ENCODE data around the gene ATG13.
A peak's percentile ranks its signal among the peaks of the same experiment; 100 is the strongest.
"Not testable (repeated sequence)": the region's sequence is repeated elsewhere in the genome, so short reads cannot be mapped to it uniquely, and the experiment has no call there.

ATG13 gene

GRCh38 chr11:46617134-46617971 is at the start of gene ATG13, which contains the start of gene HARBI1:
Gene ATG13 (plus strand): TSS chr11:46617553. CDS start chr11:46644292, 26,739 bp downstream.
Gene HARBI1 (minus strand): TSS chr11:46617227. CDS start chr11:46616237, 990 bp downstream.
- DNase-seq = peak; percentile 81

DNA sequence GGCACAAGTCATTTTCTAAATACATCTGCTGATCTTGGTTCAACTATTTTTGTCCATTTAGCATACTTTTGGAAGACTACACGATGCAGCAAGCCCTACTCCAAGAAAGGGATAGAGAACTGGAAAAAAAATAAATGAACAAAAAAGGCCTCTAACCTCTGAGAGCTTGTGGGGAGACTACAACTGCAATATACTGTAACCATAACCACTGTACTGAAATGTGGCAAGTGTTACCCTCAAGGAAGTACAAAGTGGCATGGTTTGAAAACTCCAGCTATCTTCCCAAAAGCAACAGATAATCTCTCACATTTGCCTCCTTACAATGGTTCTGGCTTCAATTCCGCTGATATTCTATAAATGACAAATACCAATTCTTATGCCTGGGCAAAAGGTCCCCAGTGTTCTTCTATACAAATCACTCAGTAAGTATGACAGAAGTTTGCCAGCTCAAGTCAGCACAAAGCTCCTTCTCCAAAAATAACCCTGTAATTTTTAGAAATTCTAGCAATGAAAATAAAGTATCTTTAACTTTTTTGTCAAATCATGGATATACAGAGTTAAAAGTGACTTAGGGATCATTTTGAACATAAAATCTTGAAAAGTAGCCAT is 46.5 kb upstream of the ATG13 start:
- no peak for DNase-seq

DNA sequence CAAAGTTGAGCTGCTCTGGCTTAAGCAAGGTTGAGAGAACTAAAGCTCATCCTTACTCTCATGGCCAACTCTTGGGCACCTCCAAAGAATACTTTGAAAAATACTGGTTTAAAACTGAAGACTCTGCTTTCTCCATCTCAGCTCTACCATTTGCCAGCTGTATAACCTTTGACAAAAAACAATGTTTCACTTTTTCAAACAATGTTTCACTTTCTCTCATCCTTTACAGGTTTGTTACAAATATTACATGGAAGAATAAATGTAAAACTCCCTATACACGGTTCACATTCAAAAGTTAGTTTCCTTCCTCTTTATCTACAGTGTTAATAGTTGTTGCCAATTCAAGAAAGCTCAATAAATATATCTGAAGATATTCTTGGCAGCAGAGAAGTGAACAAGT is 42.7 kb upstream of the ATG13 start:
- no peak for DNase-seq

GRCh38 chr11:46577058-46577457 is 40.3 kb upstream of the ATG13 start:
- DNase-seq = no peak

GRCh38 chr11:46582588-46582987 is 34.8 kb upstream of the ATG13 start:
- no peak for DNase-seq

GRCh38 chr11:46583513-46583912 is 33.8 kb upstream of the ATG13 start:
- not testable (repeated sequence) for DNase-seq

- DNase-seq = no peak
Observed at GRCh38 chr11:46588131-46588530, 29.2 kb upstream of the ATG13 start.

DNA sequence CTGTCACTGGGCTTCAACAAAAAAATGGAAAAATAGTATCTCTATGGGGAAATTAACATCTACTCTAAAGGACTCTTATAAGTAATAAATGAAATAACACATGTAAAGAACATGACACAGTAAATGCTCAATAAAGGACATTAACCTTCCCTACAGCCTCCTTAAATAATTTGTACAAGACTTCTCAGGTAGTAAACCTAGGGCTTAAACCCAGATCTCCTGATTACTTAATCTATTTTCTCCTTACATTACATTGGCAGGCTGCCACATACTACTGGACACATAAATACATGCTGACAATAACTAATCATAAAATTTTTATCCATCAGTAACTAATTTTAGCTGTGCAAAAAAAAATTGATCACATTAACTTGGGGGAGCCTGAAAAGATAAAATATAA is 28.4 kb upstream of the ATG13 start:
- no peak for DNase-seq

DNA sequence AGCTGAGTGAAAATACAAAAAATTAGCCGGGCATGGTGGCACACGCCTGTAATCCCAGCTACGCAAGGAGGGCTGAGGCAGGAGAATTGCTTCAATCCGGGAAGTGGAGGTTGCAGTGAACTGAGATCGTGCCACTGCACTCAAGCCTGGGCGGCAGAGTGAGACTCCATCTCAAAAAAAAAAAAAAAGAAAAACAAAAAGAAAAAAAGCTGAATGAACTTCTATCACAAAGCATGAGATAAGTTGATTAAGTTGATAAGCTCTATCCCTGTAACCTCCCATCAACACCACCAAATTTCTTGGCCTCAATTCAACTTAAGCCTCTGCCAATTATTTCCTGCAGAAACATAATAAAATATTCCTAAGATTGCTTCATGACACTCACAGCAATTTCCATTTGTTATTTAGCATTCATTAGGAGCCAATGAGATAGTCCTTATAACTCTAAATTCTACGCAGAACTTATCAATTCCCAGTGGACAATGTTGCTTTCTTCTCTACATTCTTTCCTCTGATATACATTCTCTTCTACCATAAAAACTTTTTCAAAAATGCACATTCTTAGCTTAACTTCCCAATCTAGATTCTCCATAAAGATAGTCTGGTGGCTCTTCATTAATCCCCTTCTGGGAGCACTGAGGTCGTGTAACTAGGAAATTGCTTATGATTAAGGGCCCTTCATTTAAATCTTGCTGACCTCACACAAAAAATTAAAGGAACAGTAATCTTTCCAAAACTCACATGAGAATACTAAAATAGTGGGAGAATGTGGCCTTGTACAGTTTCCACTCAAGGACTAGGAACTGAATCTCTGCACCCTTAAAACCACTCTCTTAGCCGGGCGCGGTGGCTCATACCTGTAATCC is 26.4 kb upstream of the ATG13 start:
- DNase-seq = no peak

DNA sequence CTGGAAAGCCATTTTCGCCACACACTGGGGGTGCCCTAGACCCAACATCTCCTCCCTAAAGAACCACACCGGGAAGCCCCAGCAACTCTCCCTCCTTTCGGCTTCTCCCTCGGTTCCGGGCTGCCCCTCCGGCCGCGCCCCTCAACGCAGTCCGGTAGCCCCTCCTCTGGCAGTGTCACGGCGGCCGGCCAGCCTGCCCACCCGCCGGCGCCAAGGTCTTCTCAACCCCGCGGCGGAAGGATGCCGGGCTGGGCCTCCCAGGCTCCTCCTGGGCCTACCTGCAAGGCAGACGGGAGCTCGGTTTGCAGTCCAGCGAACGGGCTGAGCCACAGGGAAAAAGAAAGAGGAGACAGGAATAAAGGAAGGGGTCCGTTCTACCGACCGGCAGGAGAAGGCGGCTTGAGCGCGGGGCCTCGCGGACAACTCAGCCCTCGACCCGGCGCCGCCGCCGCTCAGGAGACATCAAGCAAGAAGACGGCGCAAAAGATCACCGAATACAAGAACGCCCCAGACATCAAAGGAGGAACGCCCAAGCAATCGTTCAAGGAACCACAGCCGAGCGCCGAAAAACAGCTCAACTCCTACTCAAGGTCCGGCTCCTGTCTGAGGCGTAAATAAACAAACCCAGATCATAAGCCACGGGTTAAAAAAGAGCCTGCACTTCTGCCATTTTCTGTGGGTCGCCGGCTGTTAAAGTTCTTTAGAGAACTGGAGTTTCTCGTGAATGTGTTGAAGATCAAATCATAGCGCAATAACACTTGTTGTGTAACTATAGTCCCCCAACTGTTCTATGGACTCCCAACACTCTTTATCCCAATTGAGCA is 23.6 kb upstream of the ATG13 start, which contains the start of gene AMBRA1:
Gene AMBRA1 (minus strand): TSS at position 474 of the 824 bp plus-strand sequence. CDS start 45,643 bp downstream, outside the sequence.
- DNase-seq = peak; percentile 79

GRCh38 chr11:46594374-46594700 is 23.0 kb upstream of the ATG13 start:
- no peak for DNase-seq

GRCh38 chr11:46594785-46595184 is 22.6 kb upstream of the ATG13 start:
- no peak for DNase-seq

DNA sequence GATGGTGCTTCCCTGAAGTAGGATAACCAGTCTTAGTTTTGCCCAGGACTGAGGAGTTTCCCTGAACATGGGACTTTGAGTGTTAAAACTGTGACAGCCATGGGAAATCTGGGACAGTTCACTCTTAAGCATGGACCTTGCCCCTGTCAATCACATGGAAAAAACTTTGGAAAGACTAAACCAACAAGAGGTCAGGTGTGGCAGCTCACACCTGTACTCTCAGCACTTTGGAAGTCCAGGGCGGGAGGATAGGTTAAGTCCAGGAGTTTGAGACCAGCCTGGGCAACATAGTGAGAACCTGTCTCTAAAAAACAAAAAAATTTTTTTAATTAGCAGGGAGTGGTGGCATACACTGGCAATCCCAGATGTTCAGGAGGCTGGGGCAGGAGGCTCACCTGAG is 20.2 kb upstream of the ATG13 start:
- no peak for DNase-seq

GRCh38 chr11:46597609-46598219 is 19.6 kb upstream of the ATG13 start:
- DNase-seq = no peak

GRCh38 chr11:46599340-46600193 is 17.8 kb upstream of the ATG13 start:
- DNase-seq = no peak

- DNase-seq = no peak
Observed at GRCh38 chr11:46600194-46600960, 17.0 kb upstream of the ATG13 start.

DNA sequence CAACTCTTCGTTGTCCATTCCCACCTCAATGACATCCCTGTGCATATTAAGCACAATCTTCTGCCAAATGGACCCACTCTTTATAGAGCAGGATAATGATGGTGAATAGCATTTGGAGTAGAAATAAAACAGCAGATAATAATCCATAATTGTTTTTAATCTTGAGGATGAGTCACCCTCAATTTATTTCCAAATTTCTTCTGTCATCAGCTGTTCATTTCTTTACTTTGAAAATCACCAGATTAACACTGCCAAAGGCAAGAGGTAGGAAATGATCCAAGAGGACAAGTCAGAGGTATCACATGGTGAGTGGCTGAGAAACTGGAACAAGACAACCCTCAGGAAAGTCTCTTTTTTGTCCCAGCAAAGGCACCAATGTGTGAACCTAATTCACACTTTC is 16.2 kb upstream of the ATG13 start:
- DNase-seq = no peak

DNA sequence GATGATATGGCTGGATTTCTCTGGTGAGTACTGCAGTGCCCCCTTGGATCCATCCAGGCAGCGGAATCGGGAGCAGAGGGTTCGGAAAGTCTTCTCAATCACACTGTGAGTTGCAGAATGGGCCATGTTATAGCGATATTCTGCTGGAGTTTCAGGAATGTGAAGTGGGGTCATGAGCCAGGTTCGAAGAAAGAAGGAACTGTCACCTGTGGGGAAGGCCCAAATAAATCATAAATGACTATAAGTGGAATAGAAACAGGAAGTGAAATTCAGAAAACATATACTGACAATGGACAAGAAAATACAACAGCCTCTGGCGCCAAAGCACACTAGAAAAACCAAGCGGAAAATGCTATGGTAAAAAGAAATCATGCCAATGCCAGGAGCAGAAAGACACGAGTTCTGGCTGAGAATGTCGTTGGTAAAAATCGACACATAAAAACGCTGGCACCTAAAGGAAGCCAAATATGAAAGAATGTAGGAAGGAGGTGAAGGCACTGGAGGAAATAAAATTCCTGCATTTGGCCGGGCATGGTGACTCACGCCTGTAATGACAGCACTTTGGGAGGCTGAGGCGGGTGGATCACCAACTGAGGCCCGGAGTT is 13.5 kb upstream of the ATG13 start:
- DNase-seq = no peak

DNA sequence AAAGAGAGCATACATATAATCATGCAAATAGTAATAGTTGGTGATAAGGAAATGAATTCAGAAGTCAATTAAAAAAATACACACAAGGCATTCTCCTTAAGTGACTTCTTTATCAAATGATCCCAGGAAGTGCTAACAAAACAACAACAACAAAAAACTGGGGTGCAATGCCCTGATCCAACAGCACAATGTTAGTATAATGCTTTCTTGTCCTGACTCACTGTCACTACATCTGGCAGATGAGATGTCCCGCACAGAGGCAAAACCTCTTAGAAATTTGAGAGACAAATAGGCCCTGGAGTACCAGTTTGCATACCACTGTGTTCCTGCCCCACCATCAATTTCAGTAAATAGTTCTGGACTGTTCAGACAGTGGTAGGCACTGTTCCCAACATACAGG is 12.6 kb upstream of the ATG13 start:
- no peak for DNase-seq

DNA sequence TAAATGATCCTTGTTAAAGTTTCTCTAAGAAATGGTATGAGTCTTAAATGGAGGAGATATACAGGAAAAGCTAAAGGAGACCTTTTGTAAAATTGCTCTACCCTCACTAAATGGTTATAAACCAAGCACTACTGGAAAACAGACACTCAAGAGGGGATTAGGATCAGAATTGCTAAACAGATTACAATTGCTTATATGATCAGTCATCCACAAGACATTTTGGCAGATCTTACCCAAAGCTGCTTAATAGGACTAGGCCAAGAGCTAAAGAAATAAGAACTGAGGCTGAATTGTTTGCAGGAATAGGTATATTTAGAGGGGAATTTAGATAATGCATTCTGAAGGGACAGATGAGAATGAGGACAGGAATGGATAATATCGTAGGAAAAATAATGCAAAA is 9.8 kb upstream of the ATG13 start:
- no peak for DNase-seq

All from NCI-H748 treated with DMSO at 0.1 percent for 48 hours (cell line).